ENCODE measurements around the gene JARID2. TPM values are rescaled to one million over a fixed set of nuclear protein-coding genes. Genes with fewer than 3 reads are reported as not detected.

The JARID2 gene
- polyA plus RNA-seq, 1 donor from 2014 or later, result 25.5 TPM

GRCh38 chr6:15553736-15554294 lies 307.9 kb downstream of the JARID2 start:
- Histone ChIP-seq H3K9me3 (ENCODE audit: low read length) (no peaks in the 10 kb centered on the region), H4K20me1 (ENCODE audit: insufficient read depth) (no peaks in the 10 kb centered on the region), H3K27ac (ENCODE audit: low read length) (no peak overlapping the region), H3K9me2 (ENCODE audit: insufficient read depth, low read length) (no peaks in the 10 kb centered on the region), H3K9ac (ENCODE audit: low read length) (no peak overlapping the region), H3K79me2 (replicated peaks; ENCODE audit: insufficient read depth, low read length) (no peaks in the 10 kb centered on the region), H2AFZ (ENCODE audit: low read depth, low read length) (no peak overlapping the region), H3F3A (ENCODE audit: insufficient read depth, low read length, poor library complexity, severe bottlenecking) (no peaks in the 10 kb centered on the region), H3K4me2 (ENCODE audit: low read length) (no peak overlapping the region), H3K36me3 (ENCODE audit: insufficient read depth, low read length) (no peaks in the 10 kb centered on the region), H3K27me3 (ENCODE audit: insufficient read depth, low read depth, low read length) (no peaks in the 10 kb centered on the region), H3K4me3 (ENCODE audit: low read length) (no peak overlapping the region)
- TF ChIP-seq SMC3 (conservative IDR thresholded peaks at IDR 0.05; ENCODE audit: poor library complexity) (no peak), EZH2 (IDR thresholded peaks at IDR 0.05; ENCODE audit: borderline replicate concordance, insufficient read depth, low read length, poor library complexity, severe bottlenecking) (no peak), MXI1 (conservative IDR thresholded peaks at IDR 0.05; ENCODE audit: poor library complexity, severe bottlenecking) (no peak), RAD21 (conservative IDR thresholded peaks at IDR 0.05) (no peak), EP300 (conservative IDR thresholded peaks at IDR 0.05; ENCODE audit: poor library complexity, severe bottlenecking) (no peak)

GRCh38 chr6:15554728-15555100 lies 308.8 kb downstream of the JARID2 start:
- H3F3A ChIP-seq (ENCODE audit: insufficient read depth, low read length, poor library complexity, severe bottlenecking), result no peaks in the 10 kb centered on the region

More at GRCh38 chr6:15554728-15555100, 308.8 kb downstream of the JARID2 start:
- H3K36me3 ChIP-seq (ENCODE audit: insufficient read depth, low read length), result no peaks in the 10 kb centered on the region
- no peak overlapping the region for H3K27ac ChIP-seq (ENCODE audit: low read length)
- H3K4me2 ChIP-seq (ENCODE audit: low read length), result no peak overlapping the region
- H3K27me3 ChIP-seq (ENCODE audit: insufficient read depth, low read depth, low read length), result no peaks in the 10 kb centered on the region
- H3K9me3 ChIP-seq (ENCODE audit: low read length), result no peaks in the 10 kb centered on the region
- H4K20me1 ChIP-seq (ENCODE audit: insufficient read depth), result no peaks in the 10 kb centered on the region
- no peak overlapping the region for H3K9ac ChIP-seq (ENCODE audit: low read length)
- no peak overlapping the region for H2AFZ ChIP-seq (ENCODE audit: low read depth, low read length)
- no peak for TF ChIP-seq POLR2AphosphoS5 (IDR thresholded peaks at IDR 0.05)
- TF ChIP-seq CTCF (IDR thresholded peaks at IDR 0.05; ENCODE audit: poor library complexity, severe bottlenecking), result no peak
- TF ChIP-seq MXI1 (conservative IDR thresholded peaks at IDR 0.05; ENCODE audit: poor library complexity, severe bottlenecking), result no peak
- TF ChIP-seq REST (IDR thresholded peaks at IDR 0.05; ENCODE audit: borderline replicate concordance), result no peak
- TF ChIP-seq SMC3 (conservative IDR thresholded peaks at IDR 0.05; ENCODE audit: poor library complexity), result no peak
- TF ChIP-seq EZH2 (IDR thresholded peaks at IDR 0.05; ENCODE audit: borderline replicate concordance, insufficient read depth, low read length, poor library complexity, severe bottlenecking), result no peak
- TF ChIP-seq EP300 (conservative IDR thresholded peaks at IDR 0.05; ENCODE audit: poor library complexity, severe bottlenecking), result no peak
- TF ChIP-seq RAD21 (conservative IDR thresholded peaks at IDR 0.05), result no peak
- no peak for TF ChIP-seq TAF1 (IDR thresholded peaks at IDR 0.05; ENCODE audit: low read depth)
- H3K4me3 ChIP-seq (ENCODE audit: low read length), result no peak overlapping the region
- no peaks in the 10 kb centered on the region for H3K9me2 ChIP-seq (ENCODE audit: insufficient read depth, low read length)
- H3K79me2 ChIP-seq (replicated peaks; ENCODE audit: insufficient read depth, low read length), result no peaks in the 10 kb centered on the region
